Measurements from ENCODE around the gene GET3.

Gene GET3

GRCh38 chr19:12789098-12789903 lies 52.0 kb downstream of the GET3 start:
- Histone ChIP-seq H3K4me1 (ENCODE audit: insufficient read depth, low read length) (peaks cover 29% of the 10 kb centered on the region), H3K27me3 (ENCODE audit: insufficient read depth, low read length) (peaks cover 28% of the 10 kb centered on the region), H3K4me3 (ENCODE audit: low read length) (peak overlapping the region; percentile 73), H3K27ac (ENCODE audit: low read depth, low read length) (peak overlapping the region; percentile 75), H3K9me3 (ENCODE audit: insufficient read depth, low read depth, low read length) (no peaks in the 10 kb centered on the region), H3K36me3 (ENCODE audit: insufficient read depth, low read length) (no peaks in the 10 kb centered on the region), H3K9ac (ENCODE audit: low read depth, low read length) (peak overlapping the region; percentile 14; the same call in 1 of the 2 replicates)
- WGBS, result 3% methylated on average over 46 of the region's 46 CpGs

- Histone ChIP-seq H3K27me3 (ENCODE audit: insufficient read depth, low read length) (peaks cover 28% of the 10 kb centered on the region), H3K36me3 (ENCODE audit: insufficient read depth, low read length) (no peaks in the 10 kb centered on the region), H3K9me3 (ENCODE audit: insufficient read depth, low read depth, low read length) (no peaks in the 10 kb centered on the region), H3K4me1 (ENCODE audit: insufficient read depth, low read length) (peaks cover 31% of the 10 kb centered on the region), H3K9ac (ENCODE audit: low read depth, low read length) (peak overlapping the region; percentile 67; the same call in 1 of the 2 replicates), H3K4me3 (ENCODE audit: low read length) (peak overlapping the region; percentile 73), H3K27ac (ENCODE audit: low read depth, low read length) (peak overlapping the region; percentile 75; the same call in 1 of the 2 replicates)
- WGBS, result under 1% methylated on average over 56 of the region's 56 CpGs
These were observed 52.8 kb downstream of the GET3 start for GRCh38 chr19:12789904-12790619.

- Histone ChIP-seq H3K27me3 (ENCODE audit: insufficient read depth, low read length) (peaks cover 28% of the 10 kb centered on the region), H3K27ac (ENCODE audit: low read depth, low read length) (no peak overlapping the region; the same call in 1 of the 2 replicates), H3K4me3 (ENCODE audit: low read length) (peak overlapping the region; percentile 73), H3K36me3 (ENCODE audit: insufficient read depth, low read length) (no peaks in the 10 kb centered on the region), H3K9ac (ENCODE audit: low read depth, low read length) (no peak overlapping the region), H3K9me3 (ENCODE audit: insufficient read depth, low read depth, low read length) (no peaks in the 10 kb centered on the region), H3K4me1 (ENCODE audit: insufficient read depth, low read length) (peaks cover 32% of the 10 kb centered on the region)
- WGBS, result 5% methylated on average over 22 of the region's 22 CpGs
These were observed 53.5 kb downstream of the GET3 start for GRCh38 chr19:12790628-12791344.

GRCh38 chr19:12791345-12792050 lies 54.2 kb downstream of the GET3 start, which contains the start of gene JUNB:
Gene JUNB (plus strand): TSS chr19:12791486. CDS start chr19:12791772, 286 bp downstream.
- H3K9me3 ChIP-seq (ENCODE audit: insufficient read depth, low read depth, low read length), result no peaks in the 10 kb centered on the region
- peak within 1 kb of the TSS; percentile 73 for H3K4me3 ChIP-seq (ENCODE audit: low read length)
- H3K9ac ChIP-seq (ENCODE audit: low read depth, low read length), result peak within 1 kb of the TSS; percentile 87
- under 1% methylated on average over 73 of the region's 73 CpGs for WGBS
- H3K36me3 ChIP-seq (ENCODE audit: insufficient read depth, low read length), result no peaks in the 10 kb centered on the region
- H3K27ac ChIP-seq (ENCODE audit: low read depth, low read length), result peak within 1 kb of the TSS; percentile 61; the same call in 1 of the 2 replicates
- H3K4me1 ChIP-seq (ENCODE audit: insufficient read depth, low read length), result peaks cover 36% of the 10 kb centered on the region
- peaks cover 28% of the 10 kb centered on the region for H3K27me3 ChIP-seq (ENCODE audit: insufficient read depth, low read length)

- Histone ChIP-seq H3K36me3 (ENCODE audit: insufficient read depth, low read length) (0 out of 2 replicates have a peak, but pooled peaks cover 5% of the 10 kb centered on the region), H3K9me3 (ENCODE audit: insufficient read depth, low read depth, low read length) (no peaks in the 10 kb centered on the region), H3K4me3 (ENCODE audit: low read length) (peak overlapping the region; percentile 73), H3K27me3 (ENCODE audit: insufficient read depth, low read length) (peaks cover 28% of the 10 kb centered on the region), H3K9ac (ENCODE audit: low read depth, low read length) (peak overlapping the region; percentile 87), H3K27ac (ENCODE audit: low read depth, low read length) (peak overlapping the region; percentile 33; the same call in 1 of the 2 replicates), H3K4me1 (ENCODE audit: insufficient read depth, low read length) (peaks cover 36% of the 10 kb centered on the region)
- under 1% methylated on average over 84 of the region's 84 CpGs for WGBS
These were observed 55.0 kb downstream of the GET3 start for GRCh38 chr19:12792051-12792852.

- Histone ChIP-seq H3K9me3 (ENCODE audit: insufficient read depth, low read depth, low read length) (no peaks in the 10 kb centered on the region), H3K27me3 (ENCODE audit: insufficient read depth, low read length) (peaks cover 28% of the 10 kb centered on the region), H3K36me3 (ENCODE audit: insufficient read depth, low read length) (0 out of 2 replicates have a peak, but pooled peaks cover 7% of the 10 kb centered on the region), H3K4me1 (ENCODE audit: insufficient read depth, low read length) (peaks cover 36% of the 10 kb centered on the region), H3K9ac (ENCODE audit: low read depth, low read length) (peak overlapping the region; percentile 87), H3K4me3 (ENCODE audit: low read length) (peak overlapping the region; percentile 73), H3K27ac (ENCODE audit: low read depth, low read length) (peak overlapping the region; percentile 33; the same call in 1 of the 2 replicates)
- WGBS, result 1% methylated on average over 20 of the region's 22 CpGs
These were observed 55.6 kb downstream of the GET3 start for GRCh38 chr19:12792853-12793289.

- Histone ChIP-seq H3K4me1 (ENCODE audit: insufficient read depth, low read length) (peaks cover 30% of the 10 kb centered on the region), H3K27me3 (ENCODE audit: insufficient read depth, low read length) (peaks cover 28% of the 10 kb centered on the region), H3K36me3 (ENCODE audit: insufficient read depth, low read length) (peaks cover 7% of the 10 kb centered on the region; the same call in 1 of the 2 replicates), H3K4me3 (ENCODE audit: low read length) (peak overlapping the region; percentile 73), H3K9ac (ENCODE audit: low read depth, low read length) (peak overlapping the region; percentile 87), H3K9me3 (ENCODE audit: insufficient read depth, low read depth, low read length) (no peaks in the 10 kb centered on the region), H3K27ac (ENCODE audit: low read depth, low read length) (peak overlapping the region; percentile 93)
- under 1% methylated on average over 81 of the region's 81 CpGs for WGBS
These were observed 56.2 kb downstream of the GET3 start for GRCh38 chr19:12793290-12794195.

- Histone ChIP-seq H3K27me3 (ENCODE audit: insufficient read depth, low read length) (peaks cover 28% of the 10 kb centered on the region), H3K9me3 (ENCODE audit: insufficient read depth, low read depth, low read length) (no peaks in the 10 kb centered on the region), H3K36me3 (ENCODE audit: insufficient read depth, low read length) (peaks cover 13% of the 10 kb centered on the region), H3K4me3 (ENCODE audit: low read length) (peak overlapping the region; percentile 73), H3K4me1 (ENCODE audit: insufficient read depth, low read length) (peaks cover 22% of the 10 kb centered on the region), H3K9ac (ENCODE audit: low read depth, low read length) (peak overlapping the region; percentile 87), H3K27ac (ENCODE audit: low read depth, low read length) (peak overlapping the region; percentile 93)
- 89% methylated on average over 6 of the region's 7 CpGs for WGBS
These were observed 57.1 kb downstream of the GET3 start for GRCh38 chr19:12794196-12794941.

Measured in HUES64 (cell line).